ENCODE results near the gene PPM1F.
A peak's percentile ranks its signal among the peaks of the same experiment; 100 is the strongest.

PPM1F gene

GRCh38 chr22:21964918-21965484, 12.4 kb upstream of the PPM1F start:
- no peak for TF ChIP-seq CTCF (IDR thresholded peaks at IDR 0.05; ENCODE audit: insufficient read depth, low read depth, low read length, missing control alignments)
- no peak overlapping the region for H3K4me3 ChIP-seq (ENCODE audit: low read length)

GRCh38 chr22:21964234-21964633, 11.6 kb upstream of the PPM1F start:
- no peak overlapping the region for H3K4me3 ChIP-seq (ENCODE audit: low read length)
- DNase-seq (ENCODE audit: low read depth): no peak
- no peak for TF ChIP-seq CTCF (IDR thresholded peaks at IDR 0.05; ENCODE audit: insufficient read depth, low read depth, low read length, missing control alignments)

More at GRCh38 chr22:21964918-21965484, 12.4 kb upstream of the PPM1F start:
- DNase-seq (ENCODE audit: low read depth): no peak

GRCh38 chr22:21963790-21964211, 11.2 kb upstream of the PPM1F start:
- no peak for TF ChIP-seq CTCF (IDR thresholded peaks at IDR 0.05; ENCODE audit: insufficient read depth, low read depth, low read length, missing control alignments)
- DNase-seq (ENCODE audit: low read depth): no peak

GRCh38 chr22:21963286-21963685, 10.6 kb upstream of the PPM1F start:
- H3K4me3 ChIP-seq (ENCODE audit: low read length): no peak overlapping the region
- DNase-seq (ENCODE audit: low read depth): no peak
- TF ChIP-seq CTCF (IDR thresholded peaks at IDR 0.05; ENCODE audit: insufficient read depth, low read depth, low read length, missing control alignments): no peak

More at GRCh38 chr22:21963790-21964211, 11.2 kb upstream of the PPM1F start:
- no peak overlapping the region for H3K4me3 ChIP-seq (ENCODE audit: low read length)

- no peak for DNase-seq (ENCODE audit: low read depth)
- no peak for TF ChIP-seq CTCF (IDR thresholded peaks at IDR 0.05; ENCODE audit: insufficient read depth, low read depth, low read length, missing control alignments)
- H3K4me3 ChIP-seq (ENCODE audit: low read length): no peak overlapping the region
Measured at GRCh38 chr22:21962655-21962949, 10.0 kb upstream of the PPM1F start.

- no peak for TF ChIP-seq CTCF (IDR thresholded peaks at IDR 0.05; ENCODE audit: insufficient read depth, low read depth, low read length, missing control alignments)
- DNase-seq (ENCODE audit: low read depth): peak; percentile 66
- H3K4me3 ChIP-seq (ENCODE audit: low read length): no peak overlapping the region
Measured at GRCh38 chr22:21961886-21962654, 9.4 kb upstream of the PPM1F start.

Measured in epithelial cell of esophagus (primary cell).